Mucosa of descending colon (tissue), 3 donors: ENCODE data around the gene SEPTIN14. TPM values are rescaled to one million over a fixed set of nuclear protein-coding genes. Genes with fewer than 3 reads are reported as not detected.
A peak's percentile ranks its signal among the peaks of the same experiment; 100 is the strongest.
"Not testable (repeated sequence)": the region's sequence is repeated elsewhere in the genome, so short reads cannot be mapped to it uniquely, and the experiment has no call there.

Experiments
- ATAC-seq: fragments of 200-7000 bp; cut with Tn5 transposase; one replicate; pipeline ENCODE4 v1.9.1; 2020; ENCODE audit warnings: mild to moderate bottlenecking, moderate library complexity
- DNase-seq, 3 donors: peaks; one replicate each; pipeline ENCODE4 v3.0.0-alpha.2; 2020
- H3K36me3 ChIP-seq: fragments of 200-600 bp; one replicate; pipeline ENCODE4 v1.8.0; 2021; ENCODE audit warnings: low read depth, mild to moderate bottlenecking
- H3K4me1 ChIP-seq: fragments of 200-600 bp; one replicate; pipeline ENCODE4 v1.8.0; 2021; ENCODE audit warnings: low read depth, mild to moderate bottlenecking
- H3K4me3 ChIP-seq: fragments of 200-600 bp; one replicate; pipeline ENCODE4 v1.8.0; 2021; ENCODE audit warnings: mild to moderate bottlenecking
- H3K9me3 ChIP-seq: fragments of 200-600 bp; one replicate; pipeline ENCODE4 v1.8.0; 2021; ENCODE audit warnings: mild to moderate bottlenecking
- CTCF ChIP-seq: fragments of 200-600 bp; IDR thresholded peaks from one replicate; pipeline ENCODE4 v1.8.0; 2022; ENCODE audit warnings: antibody characterized with exemption, mild to moderate bottlenecking
- intact Hi-C, 2 donors: fragments of 100-400 bp; cut with DNase I in 1 of 2; cut with micrococcal nuclease in 1 of 2; formaldehyde crosslinking; loops; one replicate each; pipeline versions ENCODE4 v1.11.0 to v1.11.1; 2022; cut with DNase I, micrococcal nuclease
- total RNA-seq, 3 donors: library from RNA; stranded (reverse); fragmentation: NEBNext Ultra II Directional in 2 of 3; extraction: Animal tissue kit (Norgen Biotek cat#: 25700) in 2 of 3; gene quantifications; one replicate each; pipeline versions ENCODE4 v1.2.1 to v1.2.4, GENCODE V29; 2021 to 2023
- donor health status: DM: no; HTN: no; CAD: no; lungs with moderate emphysema.
- donor health status: DM: no; HTN: no; CAD: no.
- donor health status: DM: no; HTN: yes; CAD: no.

The SEPTIN14 gene
- total RNA-seq, 3 donors from 2014 or later: not detected

- ATAC-seq: no peak
- H3K4me1 ChIP-seq: no peaks in the 10 kb centered on the region
Measured at GRCh38 chr7:55887821-55888247, 25.3 kb upstream of the SEPTIN14 start.

GRCh38 chr7:55884321-55884720 is 21.8 kb upstream of the SEPTIN14 start:
- no peak for DNase-seq
- Histone ChIP-seq H3K36me3 (no peaks in the 10 kb centered on the region), H3K9me3 (no peaks in the 10 kb centered on the region), H3K4me1 (no peaks in the 10 kb centered on the region), H3K4me3 (no peak overlapping the region)
- ATAC-seq: no peak
- intact Hi-C loops: no loop called here
- no peak for TF ChIP-seq CTCF

More at GRCh38 chr7:55887821-55888247, 25.3 kb upstream of the SEPTIN14 start:
- no peak for TF ChIP-seq CTCF
- peak in 2 of 3 donors; percentile 9 to 36 for DNase-seq
- Histone ChIP-seq H3K4me3 (no peak overlapping the region), H3K36me3 (no peaks in the 10 kb centered on the region), H3K9me3 (no peaks in the 10 kb centered on the region)
- intact Hi-C loops: no loop called here

- DNase-seq (no peak), ATAC-seq (no peak)
- Histone ChIP-seq H3K4me3 (no peak overlapping the region), H3K9me3 (no peaks in the 10 kb centered on the region), H3K36me3 (no peaks in the 10 kb centered on the region), H3K4me1 (no peaks in the 10 kb centered on the region)
- no peak for TF ChIP-seq CTCF
- intact Hi-C loops: no loop called here
Measured at GRCh38 chr7:55878691-55879090, 16.1 kb upstream of the SEPTIN14 start.

GRCh38 chr7:55877308-55877707 is 14.8 kb upstream of the SEPTIN14 start:
- intact Hi-C loops: no loop called here
- no peak for TF ChIP-seq CTCF
- Histone ChIP-seq H3K4me3 (no peak overlapping the region), H3K36me3 (no peaks in the 10 kb centered on the region), H3K4me1 (no peaks in the 10 kb centered on the region), H3K9me3 (no peaks in the 10 kb centered on the region)
- DNase-seq: no peak
- ATAC-seq: no peak

- intact Hi-C loops: no loop called here
- no peak overlapping the region for H3K4me3 ChIP-seq
- no peak for DNase-seq
- no peak for TF ChIP-seq CTCF
- ATAC-seq: no peak
- no peaks in the 10 kb centered on the region for H3K9me3 ChIP-seq
- no peaks in the 10 kb centered on the region for H3K36me3 ChIP-seq
- H3K4me1 ChIP-seq: no peaks in the 10 kb centered on the region
Measured at GRCh38 chr7:55873765-55874164, 11.2 kb upstream of the SEPTIN14 start.

GRCh38 chr7:55871932-55872485 is 9.5 kb upstream of the SEPTIN14 start:
- Histone ChIP-seq H3K4me1 (no peaks in the 10 kb centered on the region), H3K9me3 (no peaks in the 10 kb centered on the region), H3K36me3 (no peaks in the 10 kb centered on the region), H3K4me3 (no peak overlapping the region)
- no peak for TF ChIP-seq CTCF
- no peak for DNase-seq
- ATAC-seq: no peak
- intact Hi-C loops: no loop called here

GRCh38 chr7:55868989-55869388 is 6.4 kb upstream of the SEPTIN14 start:
- H3K36me3 ChIP-seq, DNase-seq, H3K4me3 ChIP-seq, ATAC-seq, H3K4me1 ChIP-seq, H3K9me3 ChIP-seq, intact Hi-C loops: not testable (repeated sequence)

- DNase-seq, H3K9me3 ChIP-seq, ATAC-seq, intact Hi-C loops, H3K36me3 ChIP-seq, H3K4me1 ChIP-seq, H3K4me3 ChIP-seq: not testable (repeated sequence)
Measured at GRCh38 chr7:55845164-55845563, 17.4 kb downstream of the SEPTIN14 start.
